Stimulated activated CD4-positive, alpha-beta T cell treated with anti-CD3 and anti-CD28 coated beads, Interleukin-4, amount 100 ng/mL, for 4 hours (primary cell): Measurements from ENCODE around the gene C9.
"Not testable (repeated sequence)": the region's sequence is repeated elsewhere in the genome, so short reads cannot be mapped to it uniquely, and the experiment has no call there.

Experiments
- DNase-seq, 2 experiments: peaks; one replicate each; pipeline ENCODE4 v3.0.0-alpha.2; 2020

The C9 gene

GRCh38 chr5:39364367-39364766 lies at the start of gene C9:
TSS of gene C9 (minus strand) at chr5:39364495. CDS start at chr5:39364464, 31 bp downstream.
- DNase-seq = no peak

GRCh38 chr5:39413771-39414170 lies 49.5 kb upstream of the C9 start:
- DNase-seq = no peak

GRCh38 chr5:39412721-39413394 lies 48.6 kb upstream of the C9 start:
- no peak for DNase-seq

GRCh38 chr5:39411985-39412384 lies 47.7 kb upstream of the C9 start:
- no peak for DNase-seq

GRCh38 chr5:39411061-39411460 lies 46.8 kb upstream of the C9 start:
- no peak for DNase-seq

- DNase-seq = no peak
Observed at GRCh38 chr5:39409033-39409432, 44.7 kb upstream of the C9 start.

- DNase-seq = no peak
Observed at GRCh38 chr5:39405083-39405843, 41.0 kb upstream of the C9 start.

GRCh38 chr5:39403761-39404160 lies 39.5 kb upstream of the C9 start:
- DNase-seq = not testable (repeated sequence)

- not testable (repeated sequence) for DNase-seq
Observed at GRCh38 chr5:39402140-39402539, 37.8 kb upstream of the C9 start.

- no peak for DNase-seq
Observed at GRCh38 chr5:39400713-39401578, 36.7 kb upstream of the C9 start.

- no peak for DNase-seq
Observed at GRCh38 chr5:39399135-39400036, 35.1 kb upstream of the C9 start.

- no peak for DNase-seq
Observed at GRCh38 chr5:39396843-39397242, 32.5 kb upstream of the C9 start.

GRCh38 chr5:39395521-39395920 lies 31.2 kb upstream of the C9 start:
- DNase-seq = no peak

- no peak for DNase-seq
Observed at GRCh38 chr5:39394946-39395345, 30.7 kb upstream of the C9 start.

- no peak for DNase-seq
Observed at GRCh38 chr5:39390945-39391344, 26.6 kb upstream of the C9 start.

GRCh38 chr5:39387293-39387692 lies 23.0 kb upstream of the C9 start:
- no peak for DNase-seq

GRCh38 chr5:39384271-39384670 lies 20.0 kb upstream of the C9 start:
- no peak for DNase-seq

GRCh38 chr5:39381376-39381775 lies 17.1 kb upstream of the C9 start:
- DNase-seq = no peak

- no peak for DNase-seq
Observed at GRCh38 chr5:39379693-39380092, 15.4 kb upstream of the C9 start.

GRCh38 chr5:39377613-39378012 lies 13.3 kb upstream of the C9 start:
- DNase-seq = no peak

GRCh38 chr5:39376293-39376714 lies 12.0 kb upstream of the C9 start:
- DNase-seq = peak in 1 of 2 experiments; percentile 5

GRCh38 chr5:39373791-39374190 lies 9.5 kb upstream of the C9 start:
- DNase-seq = no peak

GRCh38 chr5:39371367-39371635 lies 7.0 kb upstream of the C9 start:
- DNase-seq = no peak
